ENCODE results near the gene KCTD16.

KCTD16 gene

GRCh38 chr5:144298658-144299057, 128.0 kb downstream of the KCTD16 start:
- in situ Hi-C loops (cut with MboI; ENCODE audit: low pct_unique_long_range_greater_than_20kb, low sequenced_read_pairs, unreplicated experiment) = no loop called here

GRCh38 chr5:144304688-144305087, 134.0 kb downstream of the KCTD16 start:
- DNase-seq (ENCODE audit: low spot score) = no peak
- TF ChIP-seq CTCF (IDR thresholded peaks at IDR 0.05; ENCODE audit: extremely low read depth, insufficient read depth, missing control alignments) = no peak
- in situ Hi-C loops (cut with MboI; ENCODE audit: low pct_unique_long_range_greater_than_20kb, low sequenced_read_pairs, unreplicated experiment) = no loop called here

More at GRCh38 chr5:144298658-144299057, 128.0 kb downstream of the KCTD16 start:
- no peak for TF ChIP-seq CTCF (IDR thresholded peaks at IDR 0.05; ENCODE audit: extremely low read depth, insufficient read depth, missing control alignments)
- no peak for DNase-seq (ENCODE audit: low spot score)

- no peak for TF ChIP-seq CTCF (IDR thresholded peaks at IDR 0.05; ENCODE audit: extremely low read depth, insufficient read depth, missing control alignments)
- DNase-seq (ENCODE audit: low spot score) = no peak
- in situ Hi-C loops (cut with MboI; ENCODE audit: low pct_unique_long_range_greater_than_20kb, low sequenced_read_pairs, unreplicated experiment) = no loop called here
Observed at GRCh38 chr5:144307736-144308135, 137.1 kb downstream of the KCTD16 start.

- in situ Hi-C loops (cut with MboI; ENCODE audit: low pct_unique_long_range_greater_than_20kb, low sequenced_read_pairs, unreplicated experiment) = no loop called here
- DNase-seq (ENCODE audit: low spot score) = no peak
- no peak for TF ChIP-seq CTCF (IDR thresholded peaks at IDR 0.05; ENCODE audit: extremely low read depth, insufficient read depth, missing control alignments)
Observed at GRCh38 chr5:144308174-144308573, 137.5 kb downstream of the KCTD16 start.

GRCh38 chr5:144308906-144309670, 138.4 kb downstream of the KCTD16 start:
- DNase-seq (ENCODE audit: low spot score) = no peak
- in situ Hi-C loops (cut with MboI; ENCODE audit: low pct_unique_long_range_greater_than_20kb, low sequenced_read_pairs, unreplicated experiment) = no loop called here
- TF ChIP-seq CTCF (IDR thresholded peaks at IDR 0.05; ENCODE audit: extremely low read depth, insufficient read depth, missing control alignments) = no peak

- no peak for TF ChIP-seq CTCF (IDR thresholded peaks at IDR 0.05; ENCODE audit: extremely low read depth, insufficient read depth, missing control alignments)
- DNase-seq (ENCODE audit: low spot score) = no peak
- in situ Hi-C loops (cut with MboI; ENCODE audit: low pct_unique_long_range_greater_than_20kb, low sequenced_read_pairs, unreplicated experiment) = no loop called here
Observed at GRCh38 chr5:144310621-144311020, 139.9 kb downstream of the KCTD16 start.
